OCI-LY1 (cell line): ENCODE measurements around the gene LYRM2.

Experiments used
- H2AFZ ChIP-seq: fragments of 200-600 bp; sonication (generic), shearing (Covaris generic); 2 replicates; pipeline ENCODE4 v1.6.0; 2014; ENCODE audit warnings: antibody characterized with exemption, mild to moderate bottlenecking, low read length
- H3F3A ChIP-seq: fragments of 200-600 bp; sonication (generic), shearing (Covaris generic); 2 replicates; pipeline ENCODE4 v1.6.0; 2014; ENCODE audit warnings: mild to moderate bottlenecking, antibody characterized with exemption, low read length, moderate library complexity; ENCODE audit not compliant: insufficient read depth
- H3K27ac ChIP-seq: fragments of 200-600 bp; sonication (generic); 2 replicates; pipeline ENCODE4 v1.5.1; 2014; ENCODE audit warnings: low read length, mixed run types, mild to moderate bottlenecking, low read depth; ENCODE audit not compliant: poor library complexity, severe bottlenecking
- H3K27me3 ChIP-seq: fragments of 200-600 bp; sonication (generic); 2 replicates; pipeline ENCODE4 v1.6.0; 2014; ENCODE audit warnings: antibody characterized with exemption, mild to moderate bottlenecking, low read length, moderate library complexity; ENCODE audit not compliant: insufficient read depth
- H3K36me3 ChIP-seq: fragments of 200-600 bp; sonication (generic); 2 replicates; pipeline ENCODE4 v1.6.1; 2014; ENCODE audit warnings: mild to moderate bottlenecking, antibody characterized with exemption, low read length, moderate library complexity, mixed read lengths; ENCODE audit not compliant: insufficient read depth
- H3K4me1 ChIP-seq: fragments of 200-600 bp; sonication (generic); 2 replicates; pipeline ENCODE4 v1.5.1; 2014; ENCODE audit warnings: mild to moderate bottlenecking, low read length, moderate library complexity; ENCODE audit not compliant: insufficient read depth, severe bottlenecking
- H3K4me2 ChIP-seq: fragments of 200-600 bp; sonication (generic), shearing (Covaris generic); 2 replicates; pipeline ENCODE4 v1.6.1; 2014; ENCODE audit warnings: low read length
- H3K4me3 ChIP-seq: fragments of 200-600 bp; sonication (generic); 2 replicates; pipeline ENCODE4 v1.5.1; 2014; ENCODE audit warnings: low read length, low read depth, mild to moderate bottlenecking, mixed read lengths; ENCODE audit not compliant: poor library complexity, severe bottlenecking
- H3K79me2 ChIP-seq: fragments of 200-600 bp; shearing (Covaris generic); 2 replicates; pipeline ENCODE4 v1.6.1; 2016; ENCODE audit warnings: mixed run types, low read length, mixed read lengths; ENCODE audit not compliant: insufficient read depth
- H3K9ac ChIP-seq: fragments of 200-600 bp; sonication (generic), shearing (Covaris generic); 2 replicates; pipeline ENCODE4 v1.6.1; 2014; ENCODE audit warnings: mild to moderate bottlenecking, low read length, mixed read lengths
- H3K9me2 ChIP-seq: fragments of 200-600 bp; sonication (generic), shearing (Covaris generic); 2 replicates; pipeline ENCODE4 v1.6.1; 2014; ENCODE audit warnings: low read depth, mild to moderate bottlenecking, low read length, mixed read lengths
- H3K9me3 ChIP-seq: fragments of 200-600 bp; shearing (Covaris generic); 2 replicates; pipeline ENCODE4 v1.6.1; 2014; ENCODE audit warnings: low read length, mixed read lengths
- H4K20me1 ChIP-seq: fragments of 200-600 bp; sonication (generic), shearing (Covaris generic); 2 replicates; pipeline ENCODE4 v1.6.0; 2016; ENCODE audit warnings: mild to moderate bottlenecking, low read length; ENCODE audit not compliant: insufficient read depth
- EZH2 ChIP-seq: fragments of 200-600 bp; sonication (generic), shearing (Covaris generic); IDR thresholded peaks from 2 replicates; pipeline ENCODE4 v1.8.0; 2017; ENCODE audit warnings: borderline replicate concordance, mixed run types, mild to moderate bottlenecking, antibody characterized with exemption, low read length, moderate library complexity, mixed read lengths
- TF ChIP-seq, protein P1 (sequence below): fragments of 200-600 bp; sonication (generic), shearing (Covaris generic); IDR thresholded peaks from 2 replicates; pipeline ENCODE4 v1.5.1; 2017; ENCODE audit warnings: mild to moderate bottlenecking, antibody characterized with exemption, low read length, moderate library complexity, mixed read lengths

Gene LYRM2

DNA sequence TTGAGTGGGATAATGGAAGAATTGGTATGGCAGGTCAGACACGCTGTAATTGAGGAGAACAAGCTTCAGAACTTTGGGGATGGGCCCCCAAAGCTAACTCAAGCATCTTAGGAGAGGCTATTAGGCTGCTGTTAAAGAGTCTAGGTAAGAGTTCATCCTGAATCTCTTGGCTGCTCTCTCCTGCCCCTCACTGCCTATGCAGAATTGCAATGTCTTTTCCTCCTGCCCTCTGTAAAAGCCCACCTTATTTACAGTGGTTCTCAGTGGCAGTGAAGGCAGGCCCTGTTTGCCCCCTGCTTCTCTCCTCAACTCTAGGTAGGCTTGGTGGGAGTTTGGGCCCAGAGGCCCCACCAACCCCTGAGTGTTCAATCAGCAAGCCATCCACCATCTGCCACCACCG is 55.0 kb downstream of the LYRM2 start:
- H3K4me2 ChIP-seq, result no peak overlapping the region
- no peaks in the 10 kb centered on the region for H3K9me3 ChIP-seq
- H3K9me2 ChIP-seq, result no peaks in the 10 kb centered on the region
- H3K79me2 ChIP-seq, result no peaks in the 10 kb centered on the region
- no peak overlapping the region for H3K27ac ChIP-seq
- H3K9ac ChIP-seq, result no peak overlapping the region
- 0 out of 2 replicates have a peak, but pooled peaks cover 7% of the 10 kb centered on the region for H3K27me3 ChIP-seq
- H2AFZ ChIP-seq, result no peak overlapping the region
- TF ChIP-seq, protein P1, sequence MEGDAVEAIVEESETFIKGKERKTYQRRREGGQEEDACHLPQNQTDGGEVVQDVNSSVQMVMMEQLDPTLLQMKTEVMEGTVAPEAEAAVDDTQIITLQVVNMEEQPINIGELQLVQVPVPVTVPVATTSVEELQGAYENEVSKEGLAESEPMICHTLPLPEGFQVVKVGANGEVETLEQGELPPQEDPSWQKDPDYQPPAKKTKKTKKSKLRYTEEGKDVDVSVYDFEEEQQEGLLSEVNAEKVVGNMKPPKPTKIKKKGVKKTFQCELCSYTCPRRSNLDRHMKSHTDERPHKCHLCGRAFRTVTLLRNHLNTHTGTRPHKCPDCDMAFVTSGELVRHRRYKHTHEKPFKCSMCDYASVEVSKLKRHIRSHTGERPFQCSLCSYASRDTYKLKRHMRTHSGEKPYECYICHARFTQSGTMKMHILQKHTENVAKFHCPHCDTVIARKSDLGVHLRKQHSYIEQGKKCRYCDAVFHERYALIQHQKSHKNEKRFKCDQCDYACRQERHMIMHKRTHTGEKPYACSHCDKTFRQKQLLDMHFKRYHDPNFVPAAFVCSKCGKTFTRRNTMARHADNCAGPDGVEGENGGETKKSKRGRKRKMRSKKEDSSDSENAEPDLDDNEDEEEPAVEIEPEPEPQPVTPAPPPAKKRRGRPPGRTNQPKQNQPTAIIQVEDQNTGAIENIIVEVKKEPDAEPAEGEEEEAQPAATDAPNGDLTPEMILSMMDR, result peak; percentile 9; the same call in 1 of the 2 replicates
- no peak for TF ChIP-seq EZH2
- no peaks in the 10 kb centered on the region for H3F3A ChIP-seq
- H3K4me3 ChIP-seq, result no peak overlapping the region
- H3K36me3 ChIP-seq, result no peaks in the 10 kb centered on the region
- no peaks in the 10 kb centered on the region for H4K20me1 ChIP-seq
- no peaks in the 10 kb centered on the region for H3K4me1 ChIP-seq

DNA sequence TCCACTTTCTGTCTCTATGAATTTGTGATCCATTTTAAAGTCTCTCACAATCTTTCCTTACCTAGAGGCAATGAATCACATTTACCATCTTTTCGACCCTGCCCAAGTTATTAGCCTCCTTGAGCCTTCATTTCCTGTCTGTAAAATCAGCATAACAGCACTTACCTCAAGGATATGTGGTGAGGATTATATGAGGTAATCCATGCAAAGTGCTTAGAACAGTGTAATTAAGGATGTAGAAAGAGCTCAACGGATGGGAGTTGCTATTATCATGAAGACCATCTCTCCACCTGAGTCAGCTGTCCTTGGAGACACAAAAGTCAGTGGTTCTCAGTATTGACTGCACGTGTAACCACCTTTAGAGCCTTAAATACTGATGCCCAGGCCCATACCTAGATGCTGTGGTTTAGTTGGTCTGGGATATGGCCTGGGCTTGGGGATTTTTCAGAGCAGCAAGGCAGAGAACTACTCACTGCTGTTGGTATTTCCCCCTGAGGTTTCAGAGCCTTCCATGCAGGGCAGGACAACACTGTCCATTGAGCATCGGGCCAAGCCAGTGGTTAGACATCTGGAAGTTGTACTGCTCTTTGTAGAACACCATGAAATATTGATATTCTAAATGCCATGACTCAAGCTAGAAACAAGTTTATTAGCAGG is 55.8 kb downstream of the LYRM2 start:
- 0 out of 2 replicates have a peak, but pooled peaks cover 7% of the 10 kb centered on the region for H3K27me3 ChIP-seq
- H3K27ac ChIP-seq, result no peak overlapping the region
- no peak for TF ChIP-seq EZH2
- TF ChIP-seq, protein P1, result no peak
- no peaks in the 10 kb centered on the region for H3K9me2 ChIP-seq
- H3K79me2 ChIP-seq, result no peaks in the 10 kb centered on the region
- no peaks in the 10 kb centered on the region for H4K20me1 ChIP-seq
- H3F3A ChIP-seq, result no peaks in the 10 kb centered on the region
- H3K4me1 ChIP-seq, result no peaks in the 10 kb centered on the region
- no peak overlapping the region for H3K9ac ChIP-seq
- H3K9me3 ChIP-seq, result no peaks in the 10 kb centered on the region
- H3K4me3 ChIP-seq, result no peak overlapping the region
- no peak overlapping the region for H3K4me2 ChIP-seq
- no peak overlapping the region for H2AFZ ChIP-seq
- no peaks in the 10 kb centered on the region for H3K36me3 ChIP-seq

DNA sequence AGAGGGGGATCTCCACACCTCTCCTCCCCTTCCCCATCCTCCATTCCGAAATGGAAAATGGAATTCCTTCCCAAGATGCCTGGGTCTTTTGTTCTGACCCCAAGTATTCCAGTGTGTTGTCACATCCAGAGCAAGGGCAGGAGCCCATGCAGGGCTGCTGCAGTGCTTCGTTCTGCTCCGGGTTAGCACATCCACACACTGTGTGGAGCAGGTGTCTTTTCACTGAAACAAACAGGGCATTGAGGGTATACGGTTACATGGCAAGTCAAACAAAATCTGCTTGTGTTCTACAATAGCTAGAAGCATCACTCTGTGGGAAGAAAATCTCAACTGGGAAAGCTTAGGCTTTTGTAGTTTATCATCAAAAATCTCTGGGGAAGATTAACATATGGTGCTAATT is 56.9 kb downstream of the LYRM2 start:
- H3K9me2 ChIP-seq, result no peaks in the 10 kb centered on the region

More for the DNA sequence above, 56.9 kb downstream of the LYRM2 start:
- Histone ChIP-seq H3K9ac (no peak overlapping the region), H3K79me2 (no peaks in the 10 kb centered on the region), H3K4me3 (no peak overlapping the region), H3K9me3 (no peaks in the 10 kb centered on the region), H3K27ac (no peak overlapping the region), H3K36me3 (no peaks in the 10 kb centered on the region), H3K27me3 (0 out of 2 replicates have a peak, but pooled peaks cover 7% of the 10 kb centered on the region), H2AFZ (no peak overlapping the region), H3K4me1 (no peaks in the 10 kb centered on the region), H3F3A (no peaks in the 10 kb centered on the region), H4K20me1 (no peaks in the 10 kb centered on the region), H3K4me2 (no peak overlapping the region)
- TF ChIP-seq, protein P1, result no peak
